ENCODE data around the gene CDK14.

The CDK14 gene

DNA sequence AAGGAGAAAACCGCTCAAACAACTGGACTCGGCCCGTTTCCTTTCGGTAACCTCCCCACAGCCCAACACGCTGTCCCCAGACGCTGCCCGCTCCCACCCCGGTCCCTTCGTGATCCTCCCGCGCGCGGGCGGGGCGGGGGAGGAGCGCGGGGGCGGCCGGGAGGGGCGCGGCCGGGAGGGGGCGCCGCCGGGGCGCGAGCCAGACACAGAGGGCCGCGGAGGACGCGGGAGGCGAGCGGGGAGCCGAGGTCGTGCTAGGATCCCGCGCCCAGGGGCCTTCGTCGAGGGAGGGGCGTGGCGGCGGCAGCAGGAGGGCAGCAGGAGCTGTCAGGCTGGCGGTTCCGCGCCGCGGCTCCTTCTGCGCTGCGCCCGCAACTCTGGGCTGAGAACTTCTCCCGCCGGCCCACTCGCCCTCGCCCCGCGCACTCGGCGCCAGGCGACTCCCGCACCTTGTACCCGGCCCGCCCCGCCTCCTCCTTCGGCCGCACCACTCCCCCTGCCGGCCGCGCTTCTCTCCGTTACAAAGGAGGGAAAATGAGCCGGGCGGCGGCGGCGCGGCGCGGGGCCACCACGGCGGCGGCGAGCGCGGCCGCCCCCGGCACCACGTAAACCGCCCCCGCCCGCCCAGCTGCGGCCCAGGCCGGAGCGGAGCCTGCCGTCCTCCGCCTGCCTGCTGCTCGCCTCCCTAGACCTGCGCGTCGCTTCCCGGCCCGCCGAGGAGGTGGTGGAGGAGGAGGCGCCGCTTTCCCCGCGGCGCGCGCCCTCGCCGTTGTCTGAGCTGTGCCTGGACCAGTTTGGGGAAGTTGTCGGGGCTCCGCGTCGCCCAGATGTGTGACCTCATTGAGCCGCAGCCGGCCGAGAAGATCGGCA is at the start of gene CDK14:
Gene CDK14 (plus strand): TSS at position 521 of the 870 bp plus-strand sequence. CDS start 307 bp downstream, at position 828.
- Histone ChIP-seq H3K4me1 (ENCODE audit: insufficient read depth, low read length) (peaks cover 15% of the 10 kb centered on the region), H2AFZ (ENCODE audit: low read depth, low read length) (peak within 1 kb of the TSS; percentile 92), H3K9me3 (ENCODE audit: low read length) (no peaks in the 10 kb centered on the region), H3K27me3 (ENCODE audit: insufficient read depth, low read length) (no peaks in the 10 kb centered on the region), H3K4me3 (ENCODE audit: low read length) (peak within 1 kb of the TSS; percentile 75), H3K36me3 (ENCODE audit: insufficient read depth, low read length) (no peaks in the 10 kb centered on the region)

DNA sequence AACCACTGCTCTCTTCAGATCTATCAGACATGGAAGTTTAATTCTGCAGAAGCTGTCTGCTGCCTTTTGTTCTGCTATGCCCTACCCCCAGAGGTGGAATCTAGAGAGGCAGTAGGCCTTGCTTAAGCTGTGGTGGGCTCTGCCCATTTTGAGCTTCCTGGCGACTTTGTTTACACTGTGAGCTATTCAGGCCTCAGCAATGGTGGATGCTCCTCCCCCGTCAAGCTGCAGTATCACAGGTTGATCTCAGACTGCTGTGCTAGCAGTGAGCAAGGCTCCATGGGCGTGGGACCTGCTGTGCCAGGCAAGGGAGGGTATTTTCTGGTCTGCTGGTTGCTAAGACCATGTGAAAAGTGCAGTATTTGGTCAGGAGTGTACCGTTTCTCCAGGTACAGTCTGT is 45.1 kb upstream of the CDK14 start:
- Histone ChIP-seq H3K4me3 (ENCODE audit: low read length) (no peak overlapping the region), H2AFZ (ENCODE audit: low read depth, low read length) (no peak overlapping the region), H3K36me3 (ENCODE audit: insufficient read depth, low read length) (no peaks in the 10 kb centered on the region), H3K4me1 (ENCODE audit: insufficient read depth, low read length) (no peaks in the 10 kb centered on the region), H3K9me3 (ENCODE audit: low read length) (no peaks in the 10 kb centered on the region), H3K27me3 (ENCODE audit: insufficient read depth, low read length) (no peaks in the 10 kb centered on the region)

- H3K4me1 ChIP-seq (ENCODE audit: insufficient read depth, low read length), result no peaks in the 10 kb centered on the region
- no peaks in the 10 kb centered on the region for H3K9me3 ChIP-seq (ENCODE audit: low read length)
- no peak overlapping the region for H2AFZ ChIP-seq (ENCODE audit: low read depth, low read length)
- no peaks in the 10 kb centered on the region for H3K27me3 ChIP-seq (ENCODE audit: insufficient read depth, low read length)
- no peaks in the 10 kb centered on the region for H3K36me3 ChIP-seq (ENCODE audit: insufficient read depth, low read length)
- H3K4me3 ChIP-seq (ENCODE audit: low read length), result no peak overlapping the region
Measured at GRCh38 chr7:90552521-90552920, 43.6 kb upstream of the CDK14 start.

DNA sequence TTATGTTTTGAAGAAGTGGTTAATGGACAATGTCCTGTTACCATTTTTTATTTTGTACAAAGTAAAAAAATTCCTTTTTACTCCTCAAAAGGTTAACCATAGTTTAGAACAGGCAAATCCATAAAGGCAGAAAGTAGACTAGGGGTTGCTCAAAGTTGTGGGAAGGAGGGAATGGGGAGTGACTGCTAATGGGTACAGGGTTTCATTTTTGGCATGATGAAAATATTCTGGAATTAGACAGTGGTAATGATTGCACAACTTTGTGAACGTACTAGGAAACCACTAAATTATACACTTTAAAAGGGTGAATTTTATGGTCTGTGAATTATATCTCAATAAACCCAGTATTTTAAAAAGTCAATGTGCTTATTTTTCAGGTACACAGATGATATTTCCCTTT is 35.4 kb upstream of the CDK14 start:
- Histone ChIP-seq H3K9me3 (ENCODE audit: low read length) (no peaks in the 10 kb centered on the region), H2AFZ (ENCODE audit: low read depth, low read length) (no peak overlapping the region), H3K4me3 (ENCODE audit: low read length) (no peak overlapping the region), H3K36me3 (ENCODE audit: insufficient read depth, low read length) (no peaks in the 10 kb centered on the region), H3K4me1 (ENCODE audit: insufficient read depth, low read length) (no peaks in the 10 kb centered on the region), H3K27me3 (ENCODE audit: insufficient read depth, low read length) (peaks cover 3% of the 10 kb centered on the region)

DNA sequence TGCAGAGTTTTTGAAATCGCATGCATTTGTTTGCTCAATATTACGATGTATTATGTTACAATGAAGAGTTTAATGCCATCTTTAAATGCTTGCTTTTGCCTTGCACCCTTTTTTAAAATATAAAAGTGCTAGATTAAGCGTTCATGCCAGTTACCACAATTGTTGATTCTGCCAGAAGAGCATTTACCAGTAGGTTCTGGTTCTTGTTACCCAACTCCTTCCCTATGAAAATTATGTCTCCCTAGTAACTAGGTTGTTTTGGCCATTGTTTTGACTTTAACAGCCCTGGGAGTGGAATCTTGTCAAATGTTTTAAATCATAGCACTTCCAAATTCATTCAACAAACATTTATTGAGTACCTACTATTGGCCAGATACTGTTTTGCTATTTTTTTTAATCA is 32.8 kb upstream of the CDK14 start:
- Histone ChIP-seq H3K9me3 (ENCODE audit: low read length) (no peaks in the 10 kb centered on the region), H2AFZ (ENCODE audit: low read depth, low read length) (no peak overlapping the region), H3K36me3 (ENCODE audit: insufficient read depth, low read length) (no peaks in the 10 kb centered on the region), H3K4me1 (ENCODE audit: insufficient read depth, low read length) (no peaks in the 10 kb centered on the region), H3K27me3 (ENCODE audit: insufficient read depth, low read length) (peaks cover 2% of the 10 kb centered on the region), H3K4me3 (ENCODE audit: low read length) (no peak overlapping the region)

DNA sequence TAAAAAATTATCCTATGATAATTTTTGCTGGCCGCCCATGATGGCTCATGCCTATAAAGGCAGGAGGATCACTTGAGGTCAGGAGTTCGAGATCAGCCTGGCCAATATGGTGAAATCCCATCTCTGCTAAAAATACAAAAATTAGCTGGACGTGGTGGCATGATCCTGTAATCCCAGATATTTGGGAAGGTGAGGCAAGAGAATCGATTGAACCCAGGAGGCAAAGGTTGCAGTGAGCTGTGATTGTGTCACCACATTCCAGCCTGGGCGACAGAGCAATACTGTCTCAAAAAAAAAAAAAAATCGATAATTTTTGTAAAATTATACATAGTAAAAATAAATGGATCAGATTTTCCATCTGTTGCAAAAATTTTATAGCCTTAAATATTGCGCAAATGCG is 31.7 kb upstream of the CDK14 start:
- no peak overlapping the region for H2AFZ ChIP-seq (ENCODE audit: low read depth, low read length)
- no peaks in the 10 kb centered on the region for H3K9me3 ChIP-seq (ENCODE audit: low read length)
- no peak overlapping the region for H3K4me3 ChIP-seq (ENCODE audit: low read length)
- H3K36me3 ChIP-seq (ENCODE audit: insufficient read depth, low read length), result no peaks in the 10 kb centered on the region
- no peaks in the 10 kb centered on the region for H3K27me3 ChIP-seq (ENCODE audit: insufficient read depth, low read length)
- no peaks in the 10 kb centered on the region for H3K4me1 ChIP-seq (ENCODE audit: insufficient read depth, low read length)

- Histone ChIP-seq H3K36me3 (ENCODE audit: insufficient read depth, low read length) (no peaks in the 10 kb centered on the region), H2AFZ (ENCODE audit: low read depth, low read length) (no peak overlapping the region), H3K4me3 (ENCODE audit: low read length) (no peak overlapping the region), H3K4me1 (ENCODE audit: insufficient read depth, low read length) (no peaks in the 10 kb centered on the region), H3K27me3 (ENCODE audit: insufficient read depth, low read length) (no peaks in the 10 kb centered on the region), H3K9me3 (ENCODE audit: low read length) (no peaks in the 10 kb centered on the region)
Measured at GRCh38 chr7:90568213-90568612, 27.9 kb upstream of the CDK14 start.

DNA sequence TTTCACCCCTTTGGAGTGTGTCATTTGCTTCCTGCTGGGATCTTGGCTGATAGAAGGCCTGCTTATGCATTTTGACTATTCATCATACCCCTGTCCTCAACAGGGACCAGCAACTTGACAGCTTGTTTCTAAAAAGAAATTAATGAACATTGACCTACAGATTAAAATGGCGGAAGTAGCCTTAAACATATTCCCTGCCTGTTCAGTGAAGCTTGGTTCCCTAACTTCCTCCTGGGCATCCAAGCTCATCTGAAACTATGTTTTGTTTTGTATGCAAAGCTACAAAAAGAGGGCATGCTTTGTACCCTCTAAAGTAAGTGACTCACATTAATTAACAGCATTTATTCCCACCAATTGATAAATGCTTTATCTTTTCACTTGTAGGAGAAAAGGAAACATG is 26.8 kb upstream of the CDK14 start:
- H3K4me3 ChIP-seq (ENCODE audit: low read length), result no peak overlapping the region
- no peaks in the 10 kb centered on the region for H3K4me1 ChIP-seq (ENCODE audit: insufficient read depth, low read length)

DNA sequence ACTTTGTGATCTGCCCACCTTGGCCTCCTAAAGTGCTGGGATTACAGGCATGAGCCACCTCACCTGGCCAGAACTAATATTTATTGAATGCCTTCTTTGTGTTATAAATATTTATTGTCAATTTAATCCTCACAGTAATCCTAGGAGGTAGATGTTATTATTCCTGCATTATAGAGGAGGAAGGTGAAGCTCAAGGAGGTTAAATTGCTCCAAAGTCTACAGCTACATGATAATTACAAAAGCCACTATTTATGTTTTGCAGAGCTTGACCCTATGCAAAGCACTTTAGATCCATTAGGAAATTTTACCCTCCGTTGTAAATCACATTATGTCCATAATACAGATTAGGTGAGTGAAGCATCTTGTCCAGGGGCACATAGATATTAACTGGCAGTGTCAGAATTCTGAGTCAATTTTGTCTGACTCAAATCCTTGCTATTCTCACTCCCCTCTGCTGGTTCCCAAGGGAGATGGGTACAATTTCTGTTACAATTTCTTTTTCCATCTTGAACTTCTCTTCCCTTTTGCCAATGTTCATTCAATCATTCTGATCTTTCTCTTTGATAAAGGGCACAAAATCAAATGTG is 25.7 kb upstream of the CDK14 start:
- no peak overlapping the region for H3K4me3 ChIP-seq (ENCODE audit: low read length)
- no peaks in the 10 kb centered on the region for H3K4me1 ChIP-seq (ENCODE audit: insufficient read depth, low read length)
- H3K9me3 ChIP-seq (ENCODE audit: low read length), result no peaks in the 10 kb centered on the region
- H3K27me3 ChIP-seq (ENCODE audit: insufficient read depth, low read length), result no peaks in the 10 kb centered on the region
- no peaks in the 10 kb centered on the region for H3K36me3 ChIP-seq (ENCODE audit: insufficient read depth, low read length)
- H2AFZ ChIP-seq (ENCODE audit: low read depth, low read length), result no peak overlapping the region

More for the DNA sequence above, 26.8 kb upstream of the CDK14 start:
- Histone ChIP-seq H3K9me3 (ENCODE audit: low read length) (no peaks in the 10 kb centered on the region), H3K36me3 (ENCODE audit: insufficient read depth, low read length) (no peaks in the 10 kb centered on the region), H2AFZ (ENCODE audit: low read depth, low read length) (no peak overlapping the region), H3K27me3 (ENCODE audit: insufficient read depth, low read length) (no peaks in the 10 kb centered on the region)

GRCh38 chr7:90574146-90574819 is 21.8 kb upstream of the CDK14 start:
- Histone ChIP-seq H3K27me3 (ENCODE audit: insufficient read depth, low read length) (no peaks in the 10 kb centered on the region), H3K9me3 (ENCODE audit: low read length) (no peaks in the 10 kb centered on the region), H2AFZ (ENCODE audit: low read depth, low read length) (no peak overlapping the region), H3K4me1 (ENCODE audit: insufficient read depth, low read length) (no peaks in the 10 kb centered on the region), H3K4me3 (ENCODE audit: low read length) (no peak overlapping the region), H3K36me3 (ENCODE audit: insufficient read depth, low read length) (no peaks in the 10 kb centered on the region)

- Histone ChIP-seq H3K4me1 (ENCODE audit: insufficient read depth, low read length) (no peaks in the 10 kb centered on the region), H2AFZ (ENCODE audit: low read depth, low read length) (no peak overlapping the region), H3K9me3 (ENCODE audit: low read length) (no peaks in the 10 kb centered on the region), H3K36me3 (ENCODE audit: insufficient read depth, low read length) (no peaks in the 10 kb centered on the region), H3K27me3 (ENCODE audit: insufficient read depth, low read length) (no peaks in the 10 kb centered on the region), H3K4me3 (ENCODE audit: low read length) (no peak overlapping the region)
Measured at GRCh38 chr7:90574820-90575187, 21.3 kb upstream of the CDK14 start.

DNA sequence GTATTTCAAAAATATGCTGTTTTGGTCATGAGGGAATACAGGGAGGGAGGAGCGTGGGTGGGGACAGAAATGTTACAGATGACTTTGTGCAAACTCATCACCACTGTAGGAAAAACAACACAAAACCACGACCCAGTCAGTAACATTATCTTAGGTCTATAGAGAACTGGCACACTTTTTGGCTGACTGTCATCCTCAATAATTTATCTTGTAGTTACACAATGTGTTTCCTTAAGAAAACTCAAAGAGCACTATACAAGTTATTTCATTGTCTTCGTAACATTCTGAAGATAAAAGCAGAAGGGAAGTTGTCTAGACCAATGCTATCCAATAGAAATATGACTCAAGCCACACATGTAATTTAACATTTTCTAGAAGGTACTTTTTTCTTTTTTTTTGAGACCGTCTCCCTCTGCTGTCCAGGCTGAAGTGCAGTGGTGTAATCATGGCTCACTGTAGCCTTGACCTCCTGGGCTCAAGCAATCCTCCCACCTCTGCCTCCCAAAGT is 16.9 kb upstream of the CDK14 start:
- H3K9me3 ChIP-seq (ENCODE audit: low read length), result no peaks in the 10 kb centered on the region
- no peaks in the 10 kb centered on the region for H3K27me3 ChIP-seq (ENCODE audit: insufficient read depth, low read length)
- no peak overlapping the region for H3K4me3 ChIP-seq (ENCODE audit: low read length)
- H2AFZ ChIP-seq (ENCODE audit: low read depth, low read length), result no peak overlapping the region
- no peaks in the 10 kb centered on the region for H3K4me1 ChIP-seq (ENCODE audit: insufficient read depth, low read length)
- no peaks in the 10 kb centered on the region for H3K36me3 ChIP-seq (ENCODE audit: insufficient read depth, low read length)

- Histone ChIP-seq H3K4me3 (ENCODE audit: low read length) (no peak overlapping the region), H3K36me3 (ENCODE audit: insufficient read depth, low read length) (no peaks in the 10 kb centered on the region), H3K27me3 (ENCODE audit: insufficient read depth, low read length) (no peaks in the 10 kb centered on the region), H2AFZ (ENCODE audit: low read depth, low read length) (no peak overlapping the region), H3K4me1 (ENCODE audit: insufficient read depth, low read length) (no peaks in the 10 kb centered on the region), H3K9me3 (ENCODE audit: low read length) (no peaks in the 10 kb centered on the region)
Measured at GRCh38 chr7:90580051-90580450, 16.1 kb upstream of the CDK14 start.

All from neuron (in vitro differentiated cells).